ENCODE measurements around the gene HHIPL1.

- TF ChIP-seq EZH2 (IDR thresholded peaks at IDR 0.05; ENCODE audit: borderline replicate concordance), result no peak
- no peak for TF ChIP-seq CTCF (IDR thresholded peaks at IDR 0.05; ENCODE audit: poor library complexity)
These were observed at the start of gene HHIPL1 for GRCh38 chr14:99644723-99645544.
